T-cell (primary cell): Measurements from ENCODE around the gene PTBP1. TPM values are rescaled to one million over a fixed set of nuclear protein-coding genes. Genes with fewer than 3 reads are reported as not detected.

Experiments used
- ATAC-seq, 4 experiments: fragments of 200-7000 bp in 3 of 4; fragments of 150-1000 bp in 1 of 4; cut with Tn5 transposase; replicated peaks in 1 of 4; 1 replicate in 3 of 4; 2 replicates in 1 of 4; pipeline ENCODE4 v1.10.0; 2021; ENCODE audit warnings: moderate library complexity in 3 of 4, mild to moderate bottlenecking in 2 of 4, moderate number of reproducible peaks in 1 of 4
- CTCF ChIA-PET, 2 donors: fragments of 300-600 bp; sonication (Branson Sonifier 250); formaldehyde crosslinking; loops; one replicate each; lab custom pipeline; 2022; ENCODE audit warnings: antibody characterized with exemption in 2 of 2; lab: Charles Lee
- POLR2A ChIA-PET, 2 donors: fragments of 300-600 bp; sonication (Branson Sonifier 250); formaldehyde crosslinking; loops; one replicate each; lab custom pipeline; 2022; ENCODE audit warnings: antibody characterized with exemption in 2 of 2; lab: Charles Lee
- DNase-seq, 35 experiments: peaks; one replicate each; pipeline versions ENCODE4 v3.0.0 to v3.0.0-alpha.2; 2013 to 2023
- H3K27ac ChIP-seq: one replicate; pipeline ENCODE4 v1.5.1; 2013; ENCODE audit warnings: low read length
- H3K27me3 ChIP-seq, 2 experiments: replicated peaks in 1 of 2; 1 replicate in 1 of 2; 2 replicates in 1 of 2; pipeline versions ENCODE4 v1.6.1 to v1.7.0; 2013; ENCODE audit warnings: low read length in 1 of 2, mixed read lengths in 1 of 2; ENCODE audit not compliant: control insufficient read depth in 2 of 2, insufficient read depth in 2 of 2; ENCODE audit errors: extremely low read depth in 1 of 2
- H3K36me3 ChIP-seq, 2 donors: 1 replicate in 1 of 2; 2 replicates in 1 of 2; pipeline versions ENCODE4 v1.6.1 to v1.7.0; 2013; ENCODE audit warnings: low read length in 1 of 2; ENCODE audit not compliant: control insufficient read depth in 2 of 2, insufficient read depth in 1 of 2; ENCODE audit errors: extremely low read depth in 1 of 2
- H3K4me1 ChIP-seq, 2 experiments: 1 replicate in 1 of 2; 2 replicates in 1 of 2; pipeline versions ENCODE4 v1.6.1 to v1.7.0; 2013; ENCODE audit warnings: low read length in 2 of 2, mixed read lengths in 1 of 2; ENCODE audit not compliant: insufficient read depth in 2 of 2, control insufficient read depth in 1 of 2; ENCODE audit errors: extremely low read depth in 1 of 2
- H3K4me3 ChIP-seq, 2 donors: 1 replicate in 1 of 2; 2 replicates in 1 of 2; pipeline versions ENCODE4 v1.5.1 to v1.7.0; 2013; ENCODE audit warnings: mild to moderate bottlenecking in 2 of 2, low read length in 1 of 2, moderate library complexity in 1 of 2; ENCODE audit not compliant: control insufficient read depth in 1 of 2; ENCODE audit errors: extremely low read depth in 1 of 2
- H3K9me3 ChIP-seq: 2 replicates; pipeline ENCODE4 v1.7.0; 2013
- H3K27ac Mint-ChIP-seq, 2 donors: one replicate each; pipeline ENCODE4 v1.8.0; 2020 to 2021; ENCODE audit warnings: mild to moderate bottlenecking in 2 of 2, mixed read lengths in 2 of 2
- H3K27me3 Mint-ChIP-seq, 2 donors: one replicate each; pipeline ENCODE4 v1.8.0; 2021 to 2022; ENCODE audit warnings: mixed read lengths in 2 of 2
- H3K36me3 Mint-ChIP-seq: one replicate; pipeline ENCODE4 v1.8.0; 2021; ENCODE audit warnings: mixed read lengths
- H3K4me1 Mint-ChIP-seq, 3 donors: one replicate each; pipeline ENCODE4 v1.8.0; 2020 to 2022; ENCODE audit warnings: mixed read lengths in 3 of 3, mild to moderate bottlenecking in 1 of 3
- H3K4me3 Mint-ChIP-seq, 3 donors: one replicate each; pipeline ENCODE4 v1.8.0; 2020 to 2022; ENCODE audit warnings: mild to moderate bottlenecking in 3 of 3, mixed read lengths in 3 of 3, moderate library complexity in 3 of 3
- H3K9me3 Mint-ChIP-seq, 3 donors: one replicate each; pipeline ENCODE4 v1.8.0; 2020 to 2022; ENCODE audit warnings: mixed read lengths in 3 of 3
- WGBS: methylation state at CpG from one replicate; pipeline ENCODE4 v1.1.5; 2013; ENCODE audit warnings: missing lambda C conversion rate; ENCODE audit not compliant: insufficient coverage; 5-methylcytosine and 5-hydroxymethylcytosine counted together
- total RNA-seq, 35 experiments: library from RNA in 6 of 35; stranded (reverse) in 6 of 35; fragments of 120-200 nt in 1 of 35; gene quantifications; one replicate each; pipeline versions ENCODE4 v1.2.1 to v1.2.4 and lab custom pipeline; 2013 to 2026

The PTBP1 gene
- total RNA-seq, 5 donors from 2014 or later (not counting 1 experiment from before 2014, with no cell fraction given): 307 to 343 (median 316) TPM

- H3K36me3 Mint-ChIP-seq: peaks cover 15% of the 10 kb centered on the region
- peaks cover 42 to 60% (median 52%) of the 10 kb centered on the region in 3 donors for H3K4me1 Mint-ChIP-seq
- H3K4me1 ChIP-seq: peaks cover 27 to 71% of the 10 kb centered on the region in 2 experiments
- peaks cover 31 to 41% of the 10 kb centered on the region in 2 donors for H3K36me3 ChIP-seq
- H3K4me3 ChIP-seq: peak overlapping the region in 1 of 2 donors; percentile 33
- peak overlapping the region; percentile 67 for H3K27ac ChIP-seq
- no peaks in the 10 kb centered on the region for H3K27me3 ChIP-seq
- H3K27ac Mint-ChIP-seq: peak overlapping the region; percentile 94 to 96
- H3K9me3 ChIP-seq: no peaks in the 10 kb centered on the region
- 32% methylated on average over 13 of the region's 17 CpGs for WGBS
- ChIA-PET POLR2A (no interaction called here), CTCF (no interaction called here)
- H3K27me3 Mint-ChIP-seq: no peaks in the 10 kb centered on the region
- peak overlapping the region; percentile 80 to 94 (median 89) for H3K4me3 Mint-ChIP-seq
- DNase-seq (no peak), ATAC-seq (no peak)
- H3K9me3 Mint-ChIP-seq: no peaks in the 10 kb centered on the region
These were observed 3.2 kb downstream of the PTBP1 start for GRCh38 chr19:800360-801029.

- 26% methylated on average over 22 of the region's 29 CpGs for WGBS
- H3K27ac ChIP-seq: peak overlapping the region; percentile 45
- peaks cover 15% of the 10 kb centered on the region for H3K36me3 Mint-ChIP-seq
These were observed 4.0 kb downstream of the PTBP1 start for GRCh38 chr19:801030-801860.

GRCh38 chr19:801861-802497 is 4.7 kb downstream of the PTBP1 start:
- no peaks in the 10 kb centered on the region for H3K27me3 ChIP-seq
- no peaks in the 10 kb centered on the region for H3K27me3 Mint-ChIP-seq
- peaks cover 42 to 58% (median 49%) of the 10 kb centered on the region in 3 donors for H3K4me1 Mint-ChIP-seq
- H3K4me3 Mint-ChIP-seq: peak overlapping the region; percentile 63 to 94 (median 69)
- no peak for ATAC-seq
- ChIA-PET POLR2A (no interaction called here), CTCF (no interaction called here)
- DNase-seq: no peak
- 64% methylated on average over 17 of the region's 23 CpGs for WGBS
- H3K27ac Mint-ChIP-seq: peak overlapping the region; percentile 78 to 82
- peaks cover 16% of the 10 kb centered on the region for H3K36me3 Mint-ChIP-seq
- peak overlapping the region; percentile 33 to 39 for H3K4me3 ChIP-seq
- H3K36me3 ChIP-seq: peaks cover 45 to 55% of the 10 kb centered on the region in 2 donors
- peak overlapping the region; percentile 45 for H3K27ac ChIP-seq
- no peaks in the 10 kb centered on the region for H3K9me3 Mint-ChIP-seq
- peaks cover 25 to 61% of the 10 kb centered on the region in 2 experiments for H3K4me1 ChIP-seq
- no peaks in the 10 kb centered on the region for H3K9me3 ChIP-seq

More at GRCh38 chr19:801030-801860, 4.0 kb downstream of the PTBP1 start:
- ATAC-seq: no peak
- ChIA-PET CTCF (no interaction called here), POLR2A (no interaction called here)
- Mint-ChIP-seq H3K4me3 (peak overlapping the region; percentile 63 to 94 (median 69)), H3K4me1 (peaks cover 42 to 60% (median 52%) of the 10 kb centered on the region in 3 donors), H3K27ac (peak overlapping the region; percentile 82 to 83), H3K9me3 (no peaks in the 10 kb centered on the region), H3K27me3 (no peaks in the 10 kb centered on the region)
- DNase-seq: peak in 4 of 35 experiments; percentile 12 to 42 (median 26)
- H3K27me3 ChIP-seq: no peaks in the 10 kb centered on the region
- no peaks in the 10 kb centered on the region for H3K9me3 ChIP-seq
- peak overlapping the region; percentile 33 to 39 for H3K4me3 ChIP-seq
- peaks cover 38 to 47% of the 10 kb centered on the region in 2 donors for H3K36me3 ChIP-seq
- H3K4me1 ChIP-seq: peaks cover 25 to 66% of the 10 kb centered on the region in 2 experiments

GRCh38 chr19:802498-803098 is 5.3 kb downstream of the PTBP1 start:
- peaks cover 48 to 61% of the 10 kb centered on the region in 2 donors for H3K36me3 ChIP-seq
- ATAC-seq: no peak
- H3K27ac Mint-ChIP-seq: peak overlapping the region; percentile 74 to 82
- H3K27ac ChIP-seq: peak overlapping the region; percentile 45
- H3K27me3 Mint-ChIP-seq: no peaks in the 10 kb centered on the region
- H3K4me1 ChIP-seq: peaks cover 25 to 61% of the 10 kb centered on the region in 2 experiments
- no peaks in the 10 kb centered on the region for H3K27me3 ChIP-seq
- no peaks in the 10 kb centered on the region for H3K9me3 Mint-ChIP-seq
- peaks cover 23% of the 10 kb centered on the region for H3K36me3 Mint-ChIP-seq
- WGBS: 96% methylated on average over 17 of the region's 28 CpGs
- H3K4me1 Mint-ChIP-seq: peaks cover 46 to 63% (median 55%) of the 10 kb centered on the region in 3 donors
- ChIA-PET CTCF (no interaction called here), POLR2A (no interaction called here)
- no peak for DNase-seq
- peak overlapping the region in 1 of 2 donors; percentile 7 for H3K4me3 ChIP-seq
- no peaks in the 10 kb centered on the region for H3K9me3 ChIP-seq
- peak overlapping the region; percentile 13 to 94 (median 17) for H3K4me3 Mint-ChIP-seq

- ChIA-PET CTCF (no interaction called here), POLR2A (no interaction called here)
- no peak for ATAC-seq
- Mint-ChIP-seq H3K9me3 (no peaks in the 10 kb centered on the region), H3K27ac (peak overlapping the region in 1 of 2 donors; percentile 34), H3K36me3 (peaks cover 27% of the 10 kb centered on the region), H3K4me1 (peaks cover 49 to 66% (median 58%) of the 10 kb centered on the region in 3 donors), H3K27me3 (no peaks in the 10 kb centered on the region), H3K4me3 (peak overlapping the region in 1 of 3 donors; percentile 9)
- no peak overlapping the region for H3K4me3 ChIP-seq
- peaks cover 53 to 66% of the 10 kb centered on the region in 2 donors for H3K36me3 ChIP-seq
- no peak overlapping the region for H3K27ac ChIP-seq
- no peaks in the 10 kb centered on the region for H3K9me3 ChIP-seq
- 90% methylated on average over 17 of the region's 17 CpGs for WGBS
- H3K27me3 ChIP-seq: no peaks in the 10 kb centered on the region
- no peak for DNase-seq
- peaks cover 25 to 60% of the 10 kb centered on the region in 2 experiments for H3K4me1 ChIP-seq
These were observed 5.9 kb downstream of the PTBP1 start for GRCh38 chr19:803099-803561.
